Prostate gland (tissue), 2 donors: ENCODE measurements around the gene GBP3. TPM values are rescaled to one million over a fixed set of nuclear protein-coding genes. Genes with fewer than 3 reads are reported as not detected.
A peak's percentile ranks its signal among the peaks of the same experiment; 100 is the strongest.

ENCODE experiments used
- DNase-seq: peaks from one replicate; pipeline ENCODE4 v3.0.0-alpha.2; 2019; ENCODE audit warnings: low spot score
- H3K27ac ChIP-seq, 2 donors: fragments of 200-600 bp; sonication (generic); 2 replicates each; pipeline ENCODE4 v1.5.1; 2017 to 2019
- H3K27me3 ChIP-seq: fragments of 200-600 bp; sonication (generic); replicated peaks from 2 replicates; pipeline ENCODE4 v1.5.1; 2019; ENCODE audit not compliant: insufficient read depth
- H3K36me3 ChIP-seq, 2 donors: fragments of 200-600 bp; sonication (generic); 1 replicate in 1 of 2; 2 replicates in 1 of 2; pipeline versions ENCODE4 v1.5.1 to v1.8.1; 2017 to 2019
- H3K4me1 ChIP-seq: fragments of 200-600 bp; sonication (generic); replicated peaks from 2 replicates; pipeline ENCODE4 v1.5.1; 2019
- H3K4me3 ChIP-seq, 2 donors: fragments of 200-600 bp; sonication (generic); 2 replicates each; pipeline ENCODE4 v1.5.1; 2017 to 2019
- H3K9me3 ChIP-seq: fragments of 200-600 bp; sonication (generic); 2 replicates; pipeline ENCODE4 v1.5.1; 2017
- CTCF ChIP-seq, 4 experiments: fragments of 200-600 bp in 2 of 4; fragments of 450-650 bp in 2 of 4; sonication (generic) in 2 of 4; IDR thresholded peaks; 1 replicate in 3 of 4; 2 replicates in 1 of 4; pipeline ENCODE4 v1.5.1; 2016 to 2019; ENCODE audit warnings: antibody characterized with exemption in 4 of 4, mild to moderate bottlenecking in 2 of 4, moderate library complexity in 2 of 4
- POLR2A ChIP-seq: fragments of 450-650 bp; IDR thresholded peaks from one replicate; pipeline ENCODE4 v1.6.1; 2016; ENCODE audit warnings: antibody characterized with exemption, mild to moderate bottlenecking
- POLR2AphosphoS5 ChIP-seq: sonication (generic); formaldehyde crosslinking; IDR thresholded peaks from one replicate; pipeline ENCODE4 v1.6.1; 2017; ENCODE audit warnings: antibody characterized with exemption
- WGBS: methylation state at CpG from one replicate; pipeline ENCODE4 v1.1.5; 2018; 5-methylcytosine and 5-hydroxymethylcytosine counted together
- intact Hi-C: fragments of 100-400 bp; cut with DNase I; formaldehyde crosslinking; loops from one replicate; pipeline ENCODE4 v1.14.2; 2022
- total RNA-seq, 2 donors: library from RNA; depleted of rRNA; stranded (reverse); fragments of >200 nt; gene quantifications; one replicate each; pipeline ENCODE4 v1.1.0, GENCODE V29; 2016

The GBP3 gene
- total RNA-seq, 2 donors from 2014 or later, result 15.8 to 32.7 TPM

- TF ChIP-seq CTCF (IDR thresholded peaks at IDR 0.05), result no peak
- TF ChIP-seq POLR2AphosphoS5, result no peak
- no peak for TF ChIP-seq POLR2A
- intact Hi-C loops, result no loop called here
- Histone ChIP-seq H3K36me3 (no peaks in the 10 kb centered on the region), H3K4me1 (peaks cover 4% of the 10 kb centered on the region), H3K9me3 (no peaks in the 10 kb centered on the region), H3K27ac (no peak overlapping the region), H3K4me3 (no peak overlapping the region), H3K27me3 (no peaks in the 10 kb centered on the region)
- WGBS, result 100% methylated on average over 1 of the region's 1 CpG
- no peak for DNase-seq
Measured at GRCh38 chr1:88990426-88990825, 32.2 kb downstream of the GBP3 start.

GRCh38 chr1:88985692-88986091 lies 37.0 kb downstream of the GBP3 start:
- peaks cover 3% of the 10 kb centered on the region for H3K4me1 ChIP-seq
- H3K27ac ChIP-seq, result peak overlapping the region; percentile 28 to 66
- no peaks in the 10 kb centered on the region for H3K9me3 ChIP-seq
- 92% methylated on average over 4 of the region's 4 CpGs for WGBS
- DNase-seq, result no peak
- H3K27me3 ChIP-seq, result no peaks in the 10 kb centered on the region
- intact Hi-C loops, result loop anchor here (2.0 kb wide), 1 partner anchor 77 kb away; no protein-coding TSS in a partner anchor
- no peak overlapping the region for H3K4me3 ChIP-seq
- TF ChIP-seq POLR2AphosphoS5 (no peak), POLR2A (no peak), CTCF (IDR thresholded peaks at IDR 0.05) (no peak)
- no peaks in the 10 kb centered on the region for H3K36me3 ChIP-seq

- Histone ChIP-seq H3K9me3 (no peaks in the 10 kb centered on the region), H3K36me3 (no peaks in the 10 kb centered on the region), H3K27me3 (no peaks in the 10 kb centered on the region), H3K4me3 (no peak overlapping the region), H3K27ac (peak overlapping the region; percentile 28 to 66), H3K4me1 (peaks cover 3% of the 10 kb centered on the region)
- no peak for DNase-seq
- WGBS, result 14% methylated on average over 1 of the region's 1 CpG
- TF ChIP-seq POLR2AphosphoS5 (no peak), CTCF (IDR thresholded peaks at IDR 0.05) (no peak), POLR2A (no peak)
- intact Hi-C loops, result loop anchor here (2.0 kb wide), 1 partner anchor 78 kb away; no protein-coding TSS in a partner anchor
Measured at GRCh38 chr1:88985032-88985431, 37.6 kb downstream of the GBP3 start.

GRCh38 chr1:88984569-88984968 lies 38.1 kb downstream of the GBP3 start:
- TF ChIP-seq CTCF (IDR thresholded peaks at IDR 0.05) (no peak), POLR2AphosphoS5 (no peak), POLR2A (no peak)
- Histone ChIP-seq H3K9me3 (no peaks in the 10 kb centered on the region), H3K36me3 (no peaks in the 10 kb centered on the region), H3K27ac (peak overlapping the region; percentile 28 to 66), H3K27me3 (no peaks in the 10 kb centered on the region), H3K4me1 (peaks cover 3% of the 10 kb centered on the region), H3K4me3 (no peak overlapping the region)
- 60% methylated on average over 1 of the region's 1 CpG for WGBS
- intact Hi-C loops, result loop anchor here (2.0 kb wide), 1 partner anchor 78 kb away; no protein-coding TSS in a partner anchor
- no peak for DNase-seq

GRCh38 chr1:88983791-88984559 lies 38.7 kb downstream of the GBP3 start:
- no peak for DNase-seq

More at GRCh38 chr1:88983791-88984559, 38.7 kb downstream of the GBP3 start:
- TF ChIP-seq POLR2AphosphoS5, result no peak
- peak in 3 of 4 experiments; percentile 48 to 71 (median 63) for TF ChIP-seq CTCF (IDR thresholded peaks at IDR 0.05)
- no peaks in the 10 kb centered on the region for H3K36me3 ChIP-seq
- peaks cover 3% of the 10 kb centered on the region for H3K4me1 ChIP-seq
- intact Hi-C loops, result loop anchor here (2.0 kb wide), 1 partner anchor 79 kb away; no protein-coding TSS in a partner anchor
- WGBS, result 84% methylated on average over 17 of the region's 17 CpGs
- H3K27ac ChIP-seq, result peak overlapping the region; percentile 28 to 66
- no peaks in the 10 kb centered on the region for H3K9me3 ChIP-seq
- no peaks in the 10 kb centered on the region for H3K27me3 ChIP-seq
- H3K4me3 ChIP-seq, result no peak overlapping the region
